Cerebellar cortex (tissue), 1 donor: Measurements from ENCODE around the gene NET1.

ENCODE experiments used
- DNase-seq: peaks from one replicate; pipeline ENCODE4 v3.0.0-alpha.2; 2015; ENCODE audit warnings: low spot score

NET1 gene

DNA sequence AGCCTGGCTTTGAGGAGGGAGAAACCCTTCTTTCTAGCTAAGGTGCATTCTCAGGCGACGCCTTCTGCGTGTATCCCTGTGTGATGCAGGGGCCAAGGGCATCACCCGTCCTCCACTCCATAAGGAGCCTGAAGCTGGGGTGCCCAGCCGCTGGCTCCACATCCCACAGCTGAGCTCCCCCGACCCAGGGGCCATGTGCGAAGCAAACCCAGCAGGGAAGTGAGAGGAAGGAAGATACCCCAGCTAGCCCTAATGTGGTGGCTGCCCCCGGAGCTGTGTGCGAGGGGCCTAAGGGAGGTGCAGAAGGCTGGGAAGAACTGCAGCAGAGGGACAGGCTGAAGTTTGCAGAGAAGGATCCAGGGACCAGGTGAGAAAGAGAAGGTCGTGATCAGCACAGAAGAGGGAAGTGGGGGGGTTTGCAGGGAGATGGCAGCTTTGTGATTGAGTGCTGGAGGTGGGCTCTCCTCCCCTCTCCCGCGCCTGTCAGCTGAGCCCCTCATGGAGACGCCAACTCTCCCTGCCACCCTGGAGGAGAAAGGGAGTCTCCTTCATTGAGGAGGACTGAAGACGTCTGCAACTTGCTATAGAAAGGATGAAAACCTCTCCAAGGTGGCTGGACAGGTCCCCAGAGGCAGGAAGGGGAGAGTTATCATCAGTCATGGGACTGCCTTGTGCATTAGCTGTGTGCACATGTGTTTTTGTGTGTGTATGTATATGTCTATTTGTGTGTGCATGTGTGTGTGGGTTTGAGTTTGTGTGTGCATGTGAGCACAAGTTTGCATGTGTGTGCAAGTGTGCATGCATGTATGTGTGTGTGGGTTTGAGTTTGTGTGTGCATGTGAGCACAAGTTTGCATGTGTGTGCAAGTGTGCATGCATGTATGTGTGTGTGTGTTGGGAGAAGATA lies 90.5 kb downstream of the NET1 start:
- DNase-seq, result no peak

DNA sequence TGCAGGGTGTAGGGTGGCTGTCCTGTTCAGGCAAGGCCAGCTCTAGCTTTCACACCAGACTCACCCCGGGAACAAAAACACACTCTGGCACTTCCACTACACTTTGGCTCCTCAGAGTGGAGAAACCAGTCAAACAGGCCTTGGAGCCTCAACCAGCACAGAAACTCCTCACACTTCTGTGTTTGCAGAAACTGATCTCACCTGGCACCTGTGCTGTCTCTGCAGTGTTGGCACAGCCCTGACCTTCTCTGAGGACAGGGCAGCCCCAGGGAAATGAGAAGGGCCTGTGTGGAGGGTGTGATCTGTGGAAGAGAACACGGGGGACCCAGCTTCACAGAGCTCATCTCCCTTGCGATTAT lies 91.1 kb downstream of the NET1 start:
- no peak for DNase-seq

DNA sequence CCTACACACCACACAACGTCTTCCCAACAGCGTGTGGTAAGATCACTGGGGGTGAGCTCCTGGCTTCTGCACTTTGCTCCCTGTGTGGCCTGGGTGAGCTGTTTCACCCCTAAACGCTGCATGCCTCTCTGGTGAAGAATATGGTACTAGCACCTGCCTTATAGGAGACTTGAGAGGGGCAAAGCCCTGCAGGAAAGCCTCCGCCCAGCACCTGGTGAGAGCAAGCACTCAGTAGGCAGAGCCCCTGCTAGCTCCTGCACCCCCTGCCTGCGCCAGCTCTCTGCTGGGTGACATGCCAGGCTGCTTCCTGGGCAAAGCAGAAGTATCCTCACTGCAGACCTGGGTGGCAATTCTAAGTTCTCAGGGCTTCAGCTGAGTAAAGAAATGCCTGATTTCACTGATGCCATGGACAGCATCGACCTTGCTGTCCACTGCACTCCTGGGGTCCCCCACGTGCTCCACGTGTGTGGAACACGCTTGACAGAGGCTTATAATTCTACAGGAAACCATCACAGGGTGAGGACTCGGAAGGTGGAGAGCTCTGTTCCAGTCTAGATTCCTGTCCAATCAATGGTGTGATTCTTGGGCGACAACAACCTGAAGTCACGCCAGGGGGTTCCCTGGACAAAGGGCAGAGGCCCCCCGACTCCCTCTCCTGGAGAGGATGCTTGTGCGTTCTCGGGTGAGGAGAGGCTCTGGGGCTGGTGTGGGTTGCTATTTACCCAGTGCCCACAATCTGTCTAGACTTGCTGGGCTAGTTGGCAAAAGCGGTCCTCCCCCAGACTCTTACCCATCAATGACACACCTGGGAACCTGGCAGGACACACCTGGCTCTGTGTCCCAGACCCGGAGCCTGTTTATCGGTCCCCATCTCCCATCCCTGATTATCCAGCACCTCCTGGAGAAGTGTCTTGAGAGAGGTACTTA lies 92.1 kb downstream of the NET1 start:
- no peak for DNase-seq

DNA sequence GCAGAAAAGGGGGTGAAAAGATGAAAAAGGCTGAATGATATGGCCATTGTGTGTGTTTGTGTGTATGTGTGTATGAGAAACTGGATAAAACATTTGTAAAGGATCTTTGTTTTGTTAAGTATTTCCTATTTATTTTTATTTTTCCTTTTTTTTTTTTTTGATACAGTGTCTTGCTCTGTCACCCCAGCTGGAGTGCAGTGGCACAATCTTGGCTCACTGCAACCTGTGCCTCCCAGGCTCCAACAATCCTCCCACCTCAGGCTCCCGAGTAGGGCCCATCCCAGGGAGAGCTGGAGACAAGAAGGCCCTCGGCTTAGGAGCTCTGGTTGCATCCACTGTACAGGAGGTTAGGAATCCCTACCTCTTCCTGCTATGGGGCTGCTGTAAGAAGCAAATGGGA lies 93.9 kb downstream of the NET1 start:
- DNase-seq, result no peak

DNA sequence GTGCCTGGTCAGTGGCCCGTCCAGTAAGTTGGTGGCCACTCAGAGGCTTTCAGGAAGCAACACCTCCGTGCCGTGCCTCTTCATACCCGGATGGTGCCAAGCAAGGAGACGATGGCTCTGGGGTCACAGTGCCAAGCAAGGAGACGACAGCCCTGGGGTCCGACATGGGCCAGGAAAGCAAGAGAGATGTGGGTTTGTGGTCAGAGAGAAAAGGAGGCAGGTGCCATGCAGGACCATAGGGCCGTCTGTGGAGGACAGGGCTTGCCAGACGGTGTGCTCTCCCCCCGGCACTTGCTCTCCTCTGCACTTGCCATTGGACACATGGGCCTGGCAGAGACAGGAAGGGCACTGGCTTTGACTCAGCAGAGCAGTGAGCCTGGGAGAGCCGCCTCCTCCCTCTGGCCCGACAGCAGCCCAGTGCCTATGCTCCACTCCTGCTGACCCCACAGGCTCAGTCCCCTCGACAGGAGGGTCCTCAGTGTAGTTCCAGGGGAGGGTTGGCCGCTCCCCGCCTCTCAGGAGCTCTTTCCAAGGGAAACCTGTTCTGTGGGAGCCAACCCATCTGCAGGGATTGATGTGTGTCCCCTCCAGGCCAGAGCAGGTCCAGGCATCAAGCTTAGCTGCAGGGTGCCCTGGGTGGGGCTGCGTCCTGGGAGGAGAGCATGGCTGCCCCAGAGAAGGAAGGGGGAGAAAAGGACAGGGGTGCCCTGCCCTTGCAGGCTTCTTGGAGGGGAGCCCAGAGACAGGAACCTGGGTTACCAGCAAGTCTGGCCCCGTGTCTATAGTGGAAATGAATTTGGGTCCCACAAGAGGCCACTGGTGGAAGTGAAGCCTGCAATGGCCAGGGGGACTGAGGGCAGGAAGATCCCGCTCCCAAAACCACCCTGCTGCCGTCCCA lies 94.6 kb downstream of the NET1 start:
- no peak for DNase-seq

DNA sequence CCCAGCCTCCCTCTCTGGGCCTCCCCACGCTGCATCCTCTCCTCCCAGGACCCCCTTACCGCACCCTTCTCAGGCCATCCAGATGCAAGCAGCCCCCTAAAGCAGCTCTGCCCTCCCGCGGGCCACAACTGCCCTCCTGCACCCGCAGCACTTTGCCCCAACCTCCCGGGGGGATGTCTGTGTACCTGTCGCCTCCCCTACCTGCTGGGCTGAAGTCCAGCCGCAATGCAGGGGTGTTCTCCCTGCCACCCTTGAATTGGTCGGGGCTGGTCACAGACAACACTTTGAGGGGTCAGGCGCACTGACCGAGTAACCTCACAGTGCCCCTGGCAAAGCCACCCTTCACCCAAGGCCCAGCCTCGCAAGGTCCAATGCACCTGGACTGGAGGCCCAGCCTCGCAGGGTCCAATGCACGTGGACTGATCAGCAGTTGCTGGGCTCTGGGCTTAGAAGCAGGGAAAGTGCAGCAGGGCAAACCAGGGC lies 95.3 kb downstream of the NET1 start:
- DNase-seq, result no peak

DNA sequence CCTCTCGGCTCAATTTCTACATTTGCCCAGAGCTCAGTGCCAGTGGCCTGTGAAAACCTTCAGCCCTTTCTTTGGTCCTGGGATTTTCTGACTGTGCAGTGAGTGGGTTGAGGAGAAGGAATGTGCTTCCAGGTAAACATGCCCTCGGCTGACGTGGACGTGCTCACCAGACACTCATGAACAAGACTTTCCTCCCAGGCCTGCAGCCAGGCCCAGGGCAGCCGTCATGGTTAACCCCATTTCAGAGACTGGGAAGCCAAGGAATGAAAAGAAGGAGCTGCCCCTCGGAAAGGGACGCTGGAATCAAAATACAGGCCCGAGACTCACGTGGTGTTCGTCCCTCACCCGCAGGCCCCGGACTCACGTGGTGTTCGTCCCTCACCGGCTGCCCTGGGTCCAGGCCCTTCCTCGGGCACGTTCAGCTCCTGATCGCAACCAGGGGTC lies 95.8 kb downstream of the NET1 start:
- no peak for DNase-seq
